ENCODE results near the gene CADPS2.

CADPS2 gene

GRCh38 chr7:122535086-122535485 is 351.2 kb downstream of the CADPS2 start:
- H3K9me3 ChIP-seq (ENCODE audit: severe bottlenecking), result no peaks in the 10 kb centered on the region
- no peaks in the 10 kb centered on the region for H3K36me3 ChIP-seq
- no peak overlapping the region for H3K27ac ChIP-seq
- no peaks in the 10 kb centered on the region for H3K27me3 ChIP-seq (ENCODE audit: insufficient read depth, low read depth, severe bottlenecking)
- H3K4me3 ChIP-seq (ENCODE audit: low read depth, low read length), result no peak overlapping the region
- no peak for DNase-seq
- no peak for TF ChIP-seq CTCF (IDR thresholded peaks at IDR 0.05; ENCODE audit: low read depth, low read length)

GRCh38 chr7:122532406-122533269 is 353.6 kb downstream of the CADPS2 start:
- no peak for DNase-seq

GRCh38 chr7:122528879-122529481 is 357.3 kb downstream of the CADPS2 start:
- Histone ChIP-seq H3K27ac (no peak overlapping the region), H3K9me3 (ENCODE audit: severe bottlenecking) (no peaks in the 10 kb centered on the region), H3K36me3 (no peaks in the 10 kb centered on the region), H3K27me3 (ENCODE audit: insufficient read depth, low read depth, severe bottlenecking) (no peaks in the 10 kb centered on the region), H3K4me3 (ENCODE audit: low read depth, low read length) (no peak overlapping the region)
- no peak for TF ChIP-seq CTCF (IDR thresholded peaks at IDR 0.05; ENCODE audit: low read depth, low read length)
- no peak for DNase-seq

More at GRCh38 chr7:122532406-122533269, 353.6 kb downstream of the CADPS2 start:
- Histone ChIP-seq H3K9me3 (ENCODE audit: severe bottlenecking) (no peaks in the 10 kb centered on the region), H3K27me3 (ENCODE audit: insufficient read depth, low read depth, severe bottlenecking) (no peaks in the 10 kb centered on the region), H3K36me3 (no peaks in the 10 kb centered on the region), H3K4me3 (ENCODE audit: low read depth, low read length) (no peak overlapping the region), H3K27ac (no peak overlapping the region)
- TF ChIP-seq CTCF (IDR thresholded peaks at IDR 0.05; ENCODE audit: low read depth, low read length), result no peak

- Histone ChIP-seq H3K9me3 (ENCODE audit: severe bottlenecking) (no peaks in the 10 kb centered on the region), H3K4me3 (ENCODE audit: low read depth, low read length) (no peak overlapping the region), H3K36me3 (no peaks in the 10 kb centered on the region), H3K27me3 (ENCODE audit: insufficient read depth, low read depth, severe bottlenecking) (no peaks in the 10 kb centered on the region), H3K27ac (no peak overlapping the region)
- no peak for DNase-seq
- TF ChIP-seq CTCF (IDR thresholded peaks at IDR 0.05; ENCODE audit: low read depth, low read length), result no peak
Measured at GRCh38 chr7:122525355-122525754, 360.9 kb downstream of the CADPS2 start.

- Histone ChIP-seq H3K27ac (no peak overlapping the region), H3K36me3 (no peaks in the 10 kb centered on the region), H3K27me3 (ENCODE audit: insufficient read depth, low read depth, severe bottlenecking) (no peaks in the 10 kb centered on the region), H3K4me3 (ENCODE audit: low read depth, low read length) (no peak overlapping the region), H3K9me3 (ENCODE audit: severe bottlenecking) (no peaks in the 10 kb centered on the region)
- no peak for DNase-seq
- no peak for TF ChIP-seq CTCF (IDR thresholded peaks at IDR 0.05; ENCODE audit: low read depth, low read length)
Measured at GRCh38 chr7:122521767-122522166, 364.5 kb downstream of the CADPS2 start.
